HG02798 (cell line): ENCODE results near the gene RAET1L.
"Not testable (repeated sequence)": the region's sequence is repeated elsewhere in the genome, so short reads cannot be mapped to it uniquely, and the experiment has no call there.

Experiments
- ATAC-seq: cut with Tn5 transposase; IDR thresholded peaks from one replicate; pipeline ENCODE4 v1.9.1; 2021; ENCODE audit warnings: mild to moderate bottlenecking; ENCODE audit not compliant: unreplicated experiment, poor library complexity

Gene RAET1L

DNA sequence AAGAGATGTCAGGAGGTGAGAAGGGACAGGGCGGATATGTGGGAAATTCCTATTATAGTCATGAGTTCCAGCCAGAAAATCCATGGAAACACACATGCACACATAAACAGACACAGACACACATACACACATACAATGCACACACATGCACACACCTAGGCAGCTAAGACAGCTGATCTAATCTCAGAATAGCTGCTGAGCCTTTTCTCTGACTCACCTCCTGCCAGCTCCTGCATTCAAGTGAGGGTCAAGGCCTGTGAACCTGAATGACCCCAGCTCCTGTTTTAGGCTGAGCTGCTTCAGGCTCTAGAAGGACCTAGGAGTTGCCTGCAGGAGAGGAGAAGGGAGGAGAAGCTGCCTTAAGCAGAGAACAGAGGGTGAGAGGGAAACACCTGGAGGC, 21.6 kb upstream of the RAET1L start:
- ATAC-seq: no peak

GRCh38 chr6:150044621-150045145, 19.4 kb upstream of the RAET1L start:
- no peak for ATAC-seq

GRCh38 chr6:150043501-150044412, 18.4 kb upstream of the RAET1L start:
- no peak for ATAC-seq

DNA sequence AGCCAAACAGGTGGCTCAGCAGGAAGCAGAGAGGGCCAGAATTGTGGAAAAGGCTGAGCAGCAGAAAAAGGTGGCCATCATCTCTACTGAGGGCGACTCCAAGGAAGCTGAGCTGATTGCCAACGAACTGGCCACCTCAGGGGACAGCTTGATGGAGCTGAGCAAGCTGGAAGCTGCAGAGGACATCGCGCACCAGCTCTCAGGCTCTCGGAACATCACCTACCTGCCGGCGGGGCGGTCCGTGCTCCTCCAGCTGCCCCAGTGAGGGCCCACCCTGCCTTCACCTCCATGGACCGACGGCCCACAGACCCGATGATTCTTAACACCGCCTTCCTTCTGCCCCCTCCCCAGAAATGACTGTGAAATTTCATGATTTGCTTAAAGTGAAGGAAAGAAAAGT, 17.8 kb upstream of the RAET1L start:
- ATAC-seq: no peak

GRCh38 chr6:150038202-150039062, 13.1 kb upstream of the RAET1L start:
- ATAC-seq: no peak

DNA sequence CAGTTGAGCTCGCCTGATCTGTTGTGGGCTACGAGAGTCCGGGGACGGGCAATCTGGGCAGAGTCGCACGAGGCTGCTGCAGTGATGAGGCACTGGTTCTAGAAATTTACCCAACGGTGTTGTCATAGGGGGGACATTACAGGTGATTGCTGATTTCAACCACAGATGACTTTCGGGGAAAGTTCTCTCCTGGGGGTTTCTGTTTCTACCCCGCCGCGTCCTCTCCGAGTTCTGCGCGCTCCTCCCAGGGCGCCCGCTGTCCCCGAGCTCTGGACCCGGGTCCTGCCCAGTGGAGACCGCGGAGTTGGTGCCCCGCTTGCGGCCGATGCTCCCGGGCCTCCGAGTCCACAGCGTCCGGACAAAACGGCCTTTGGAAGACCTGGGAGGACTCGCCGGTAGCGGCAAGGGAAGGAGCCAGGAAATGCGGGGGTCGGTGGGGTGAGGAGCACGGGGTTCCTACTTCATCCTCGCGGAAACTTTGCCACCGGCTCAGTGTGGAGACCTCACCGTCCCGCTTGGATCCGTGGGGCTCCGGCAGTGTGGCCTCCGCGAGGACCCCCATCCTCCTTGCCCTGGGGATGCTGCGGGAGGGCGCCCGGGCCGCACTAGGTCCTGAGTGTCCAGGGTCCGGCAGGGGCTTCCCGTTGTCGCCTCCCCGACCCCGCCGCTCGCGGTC, 12.3 kb upstream of the RAET1L start:
- ATAC-seq: no peak

DNA sequence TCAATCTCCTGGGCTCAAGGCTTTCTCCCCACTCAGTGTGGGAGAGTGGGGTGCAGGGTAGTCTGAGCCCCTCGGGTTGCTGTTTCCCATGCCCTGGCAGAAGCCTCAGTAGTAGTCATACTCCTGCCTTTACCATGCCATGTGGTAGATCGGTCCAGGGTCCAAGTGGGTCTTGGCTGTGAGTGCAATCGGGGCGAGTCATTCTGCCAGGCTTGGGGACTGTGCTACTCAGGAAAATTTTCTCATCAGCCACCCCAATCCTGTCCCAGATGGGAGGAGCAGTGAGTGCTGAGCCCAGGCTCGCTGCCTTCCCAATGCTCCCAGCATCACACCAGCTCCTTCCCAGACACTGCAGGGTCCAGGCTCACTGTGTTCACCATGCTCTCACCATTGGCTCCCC, 10.7 kb upstream of the RAET1L start:
- ATAC-seq: no peak

DNA sequence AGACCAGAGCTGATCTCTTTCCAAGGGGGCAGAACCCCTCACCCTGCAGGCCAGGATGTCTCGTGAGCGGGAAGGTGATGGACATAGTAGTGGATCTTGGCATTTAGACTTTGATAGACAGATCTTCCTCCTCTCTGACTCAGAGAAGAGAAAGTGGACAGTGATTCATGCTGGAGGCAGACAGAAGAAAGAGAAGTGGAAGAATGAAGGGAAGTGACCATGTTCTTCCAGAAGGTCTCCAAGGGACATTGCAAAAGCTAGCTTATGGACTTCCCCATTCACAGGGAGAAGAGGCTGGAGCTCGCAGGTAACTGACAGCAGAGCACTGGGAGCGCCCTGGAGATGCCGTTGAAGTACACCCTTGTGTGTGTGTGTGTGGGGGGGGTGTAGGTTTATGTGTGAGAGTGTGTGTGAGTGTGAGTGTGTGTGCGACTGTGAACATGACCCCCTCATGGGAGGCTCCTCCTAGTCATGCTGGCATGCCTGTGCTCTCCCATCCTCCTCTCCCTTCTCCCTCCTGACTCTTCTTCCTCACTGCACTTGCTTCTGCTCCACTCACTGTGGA, 8.0 kb upstream of the RAET1L start:
- ATAC-seq: no peak

- ATAC-seq: no peak
Measured at GRCh38 chr6:150032598-150032997, 7.3 kb upstream of the RAET1L start.

DNA sequence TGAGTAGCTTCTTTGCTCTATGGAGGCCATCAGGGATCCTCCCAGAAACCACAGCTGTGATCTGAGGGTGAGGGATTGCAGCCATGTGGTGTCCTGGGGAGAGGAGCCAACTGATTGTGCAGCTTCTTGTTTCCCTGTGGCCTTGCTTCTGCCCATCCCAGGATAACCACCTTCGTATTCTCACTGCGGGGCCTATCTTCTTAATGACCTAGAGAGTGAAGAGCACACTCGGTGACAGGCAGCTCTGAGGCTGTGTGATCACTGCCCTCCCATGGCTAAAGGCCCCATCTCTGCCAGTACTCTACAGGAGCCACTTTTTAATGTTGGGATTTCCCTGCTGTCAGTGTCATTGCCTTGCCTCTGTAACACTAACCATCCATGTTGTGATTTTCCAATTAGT, 5.3 kb upstream of the RAET1L start:
- no peak for ATAC-seq

DNA sequence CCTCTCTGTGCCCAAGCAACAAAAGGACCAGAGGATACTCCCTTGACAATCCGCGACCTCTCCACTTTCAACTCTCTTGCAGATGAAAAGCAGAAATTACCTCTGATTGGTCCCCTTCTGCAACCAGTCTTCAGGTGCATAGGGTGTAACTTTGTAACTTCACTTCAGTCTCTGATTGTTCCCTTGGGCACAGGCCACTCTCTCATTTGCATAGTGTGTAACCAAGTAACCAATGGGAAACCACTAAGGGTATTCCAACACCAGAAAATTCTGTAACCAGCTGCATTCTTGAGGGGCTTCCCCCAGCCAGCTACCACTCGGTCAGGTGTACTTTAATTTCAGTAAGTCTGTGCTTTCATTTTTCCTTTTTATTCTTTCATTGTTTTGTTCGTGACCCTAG, 4.4 kb upstream of the RAET1L start:
- no peak for ATAC-seq

DNA sequence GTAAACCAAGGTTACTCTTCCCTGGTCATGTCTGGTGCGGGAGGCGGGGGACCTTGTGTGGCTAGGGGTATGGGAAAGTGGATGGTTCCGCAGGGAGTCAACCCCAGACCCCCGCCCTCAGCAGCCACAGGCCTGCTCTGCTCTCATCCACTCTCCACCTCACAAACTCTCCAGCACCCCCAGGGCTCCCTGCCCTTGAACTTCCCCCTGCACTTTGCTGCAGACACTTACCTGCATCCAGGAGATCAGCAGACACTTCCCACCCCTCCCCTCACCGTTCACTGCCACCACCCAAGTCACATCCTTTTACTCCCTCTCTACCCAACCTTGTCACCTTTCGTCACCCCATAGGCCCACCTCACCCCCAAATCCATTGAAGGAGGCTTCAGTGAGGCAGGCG, 3.9 kb upstream of the RAET1L start:
- no peak for ATAC-seq

DNA sequence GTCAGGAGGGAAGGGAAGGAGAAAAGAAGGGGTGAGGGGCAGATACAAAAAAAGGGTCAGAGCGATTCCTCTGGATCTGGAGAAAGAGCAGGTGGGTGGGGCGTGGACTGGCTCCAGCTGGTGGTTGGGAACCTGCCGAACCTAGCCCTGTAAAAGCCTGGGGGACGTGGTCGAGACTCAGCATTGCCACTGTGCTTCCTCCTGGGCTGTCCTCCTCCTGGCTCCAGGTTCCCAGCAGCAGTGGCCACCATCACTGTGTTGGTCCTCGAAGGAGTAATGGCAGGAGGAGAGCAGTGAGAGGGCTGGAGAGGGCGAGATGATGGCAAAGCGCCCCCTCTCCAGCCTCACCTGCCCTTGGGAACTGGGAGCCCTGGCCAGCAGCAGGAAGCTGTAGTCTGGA, 3.5 kb upstream of the RAET1L start:
- ATAC-seq: no peak

- no peak for ATAC-seq
Measured at GRCh38 chr6:150027806-150028565, 2.7 kb upstream of the RAET1L start.

DNA sequence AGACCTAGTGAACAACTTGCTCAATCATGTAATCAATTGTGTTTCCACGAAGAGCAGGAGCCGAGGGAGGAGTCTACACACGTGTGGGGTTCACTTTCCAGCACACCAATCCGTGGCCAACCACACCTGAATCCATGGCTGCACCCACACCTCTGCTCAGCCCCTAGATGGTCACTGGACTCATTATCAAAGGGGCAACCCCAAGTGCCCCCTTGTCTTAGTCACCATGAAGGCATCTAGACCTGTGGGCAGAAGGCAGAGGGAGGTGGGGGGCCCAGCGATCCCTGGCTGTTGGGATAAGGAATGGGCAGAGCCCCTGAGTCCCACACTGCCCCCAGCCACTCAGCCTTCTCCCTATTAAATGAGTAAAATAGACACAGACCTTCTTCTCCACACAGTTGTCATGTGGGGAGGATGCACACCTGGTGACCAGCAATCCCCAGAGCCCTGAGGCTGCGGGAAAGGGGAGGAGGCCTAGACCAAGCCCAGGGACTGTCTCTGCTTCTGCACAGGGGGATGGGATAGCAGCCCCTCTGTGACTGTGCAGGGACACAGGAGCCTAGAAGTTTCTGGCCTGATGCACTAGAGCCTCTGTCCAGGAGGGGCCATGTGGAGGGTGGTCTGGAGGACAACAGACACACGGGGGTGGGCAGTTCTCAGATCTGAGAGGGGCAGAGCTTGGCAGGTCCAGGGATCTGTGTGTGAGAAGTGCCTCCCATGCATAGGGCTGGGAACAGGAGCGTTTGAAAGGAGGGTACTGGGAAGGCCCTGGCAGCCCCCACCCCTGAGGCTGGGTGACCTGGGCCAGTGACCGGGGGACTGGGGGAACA, 1.9 kb upstream of the RAET1L start:
- no peak for ATAC-seq

- no peak for ATAC-seq
Measured at GRCh38 chr6:150024646-150025155, 631 bp downstream of the RAET1L start.

GRCh38 chr6:150024021-150024420, 1.3 kb downstream of the RAET1L start:
- ATAC-seq: not testable (repeated sequence)

GRCh38 chr6:150021870-150022269, 3.5 kb downstream of the RAET1L start:
- ATAC-seq: not testable (repeated sequence)
